Esophagus muscularis mucosa (tissue), 4 donors: ENCODE measurements around the gene PACSIN2. TPM values are rescaled to one million over a fixed set of nuclear protein-coding genes. Genes with fewer than 3 reads are reported as not detected.

ENCODE experiments used
- DNase-seq: peaks from one replicate; pipeline ENCODE4 v3.0.0-alpha.2; 2017; ENCODE audit errors: extremely low spot score
- H3K27ac ChIP-seq, 4 donors: fragments of 200-600 bp; sonication (generic); replicated peaks in 1 of 4; 1 replicate in 3 of 4; 2 replicates in 1 of 4; pipeline ENCODE4 v1.5.1; 2016 to 2019; ENCODE audit warnings: mild to moderate bottlenecking in 1 of 4
- H3K27me3 ChIP-seq, 4 donors: fragments of 200-600 bp; sonication (generic); one replicate each; pipeline versions ENCODE4 v1.5.1 to v1.6.0; 2016 to 2019
- H3K36me3 ChIP-seq, 4 donors: fragments of 200-600 bp; sonication (generic); one replicate each; pipeline ENCODE4 v1.5.1; 2016 to 2019
- H3K4me1 ChIP-seq, 4 donors: fragments of 200-600 bp; sonication (generic); one replicate each; pipeline ENCODE4 v1.5.1; 2016 to 2019
- H3K4me3 ChIP-seq, 4 donors: fragments of 200-600 bp; sonication (generic); 1 replicate in 2 of 4; 2 replicates in 2 of 4; pipeline ENCODE4 v1.5.1; 2016 to 2019; ENCODE audit warnings: mild to moderate bottlenecking in 4 of 4, moderate library complexity in 1 of 4
- H3K9me3 ChIP-seq, 4 donors: fragments of 200-600 bp; sonication (generic); 1 replicate in 3 of 4; 2 replicates in 1 of 4; pipeline ENCODE4 v1.5.1; 2016 to 2019
- EP300 ChIP-seq: sonication (generic); formaldehyde crosslinking; IDR thresholded peaks from one replicate; pipeline ENCODE4 v1.6.1; 2017; ENCODE audit warnings: antibody characterized with exemption
- POLR2A ChIP-seq: fragments of 450-650 bp; IDR thresholded peaks from one replicate; pipeline ENCODE4 v1.6.1; 2017; ENCODE audit warnings: antibody characterized with exemption, moderate library complexity, mild to moderate bottlenecking, low read depth
- POLR2AphosphoS5 ChIP-seq, 2 donors: sonication (generic); formaldehyde crosslinking; IDR thresholded peaks; one replicate each; pipeline ENCODE4 v1.6.1; 2017; ENCODE audit warnings: antibody characterized with exemption in 2 of 2
- WGBS: methylation state at CpG from one replicate; pipeline ENCODE4 v1.1.5; 2018; 5-methylcytosine and 5-hydroxymethylcytosine counted together
- intact Hi-C: fragments of 100-400 bp; cut with DNase I; formaldehyde crosslinking; loops from one replicate; pipeline ENCODE4 v1.15.1; 2023
- total RNA-seq, 4 donors: library from RNA; depleted of rRNA; stranded (reverse); fragments of >200 nt; gene quantifications; one replicate each; pipeline versions ENCODE4 v1.1.0 to v1.2.1, GENCODE V29; 2016
- TF ChIP-seq, protein P1 (sequence below), 3 experiments: fragments of 200-600 bp in 2 of 3; fragments of 450-650 bp in 1 of 3; sonication (generic) in 2 of 3; IDR thresholded peaks; one replicate each; pipeline ENCODE4 v1.5.1; 2017 to 2019; ENCODE audit warnings: antibody characterized with exemption in 3 of 3, mild to moderate bottlenecking in 2 of 3, moderate library complexity in 1 of 3

The PACSIN2 gene
- total RNA-seq, 4 donors from 2014 or later, result 91.1 to 147 (median 116) TPM

DNA sequence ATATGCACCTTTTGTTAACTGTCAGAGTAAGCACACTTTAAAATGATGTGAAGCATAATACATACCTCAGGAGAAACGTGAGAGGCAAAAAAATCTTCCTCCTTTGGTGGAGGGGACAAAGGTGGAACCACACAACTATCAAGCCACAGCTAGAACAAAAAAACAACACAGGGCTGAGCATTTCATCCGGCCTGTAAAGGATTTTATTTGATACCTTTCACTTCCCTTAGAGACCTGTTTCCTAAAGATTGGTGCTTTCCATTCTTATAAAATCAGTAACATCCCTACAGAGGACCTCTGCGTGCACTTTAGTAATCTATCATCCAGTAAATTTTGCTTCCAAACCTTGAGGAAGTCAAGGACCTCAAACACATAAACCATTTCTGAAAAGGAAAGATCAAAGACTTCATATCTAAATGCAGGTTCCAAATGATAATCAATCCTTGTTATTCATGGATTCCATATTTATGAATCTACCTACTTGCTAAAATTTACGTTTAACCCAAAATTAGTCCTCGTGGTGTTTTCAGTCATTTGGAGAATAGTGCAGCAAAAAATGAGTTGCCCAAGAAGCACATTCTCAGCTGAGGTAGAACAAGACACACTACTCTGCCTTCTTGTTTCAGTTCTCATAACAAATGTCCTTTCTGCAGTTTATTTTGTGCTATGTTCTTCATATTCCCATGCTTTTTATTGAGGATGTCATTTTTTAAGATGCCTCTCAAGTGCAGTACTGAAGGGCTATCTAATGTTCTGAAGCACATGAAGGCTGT lies 180.6 kb downstream of the PACSIN2 start:
- Histone ChIP-seq H3K27ac (no peak overlapping the region), H3K36me3 (peaks cover 70 to 93% (median 88%) of the 10 kb centered on the region in 4 donors), H3K9me3 (no peaks in the 10 kb centered on the region), H3K4me3 (no peak overlapping the region), H3K4me1 (no peaks in the 10 kb centered on the region), H3K27me3 (no peaks in the 10 kb centered on the region)
- intact Hi-C loops, result no loop called here
- 83% methylated on average over 5 of the region's 5 CpGs for WGBS
- no peak for DNase-seq
- TF ChIP-seq POLR2AphosphoS5 (IDR thresholded peaks at IDR 0.05) (no peak), EP300 (no peak), POLR2A (no peak)
- TF ChIP-seq, protein P1, sequence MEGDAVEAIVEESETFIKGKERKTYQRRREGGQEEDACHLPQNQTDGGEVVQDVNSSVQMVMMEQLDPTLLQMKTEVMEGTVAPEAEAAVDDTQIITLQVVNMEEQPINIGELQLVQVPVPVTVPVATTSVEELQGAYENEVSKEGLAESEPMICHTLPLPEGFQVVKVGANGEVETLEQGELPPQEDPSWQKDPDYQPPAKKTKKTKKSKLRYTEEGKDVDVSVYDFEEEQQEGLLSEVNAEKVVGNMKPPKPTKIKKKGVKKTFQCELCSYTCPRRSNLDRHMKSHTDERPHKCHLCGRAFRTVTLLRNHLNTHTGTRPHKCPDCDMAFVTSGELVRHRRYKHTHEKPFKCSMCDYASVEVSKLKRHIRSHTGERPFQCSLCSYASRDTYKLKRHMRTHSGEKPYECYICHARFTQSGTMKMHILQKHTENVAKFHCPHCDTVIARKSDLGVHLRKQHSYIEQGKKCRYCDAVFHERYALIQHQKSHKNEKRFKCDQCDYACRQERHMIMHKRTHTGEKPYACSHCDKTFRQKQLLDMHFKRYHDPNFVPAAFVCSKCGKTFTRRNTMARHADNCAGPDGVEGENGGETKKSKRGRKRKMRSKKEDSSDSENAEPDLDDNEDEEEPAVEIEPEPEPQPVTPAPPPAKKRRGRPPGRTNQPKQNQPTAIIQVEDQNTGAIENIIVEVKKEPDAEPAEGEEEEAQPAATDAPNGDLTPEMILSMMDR (IDR thresholded peaks at IDR 0.05), result no peak

DNA sequence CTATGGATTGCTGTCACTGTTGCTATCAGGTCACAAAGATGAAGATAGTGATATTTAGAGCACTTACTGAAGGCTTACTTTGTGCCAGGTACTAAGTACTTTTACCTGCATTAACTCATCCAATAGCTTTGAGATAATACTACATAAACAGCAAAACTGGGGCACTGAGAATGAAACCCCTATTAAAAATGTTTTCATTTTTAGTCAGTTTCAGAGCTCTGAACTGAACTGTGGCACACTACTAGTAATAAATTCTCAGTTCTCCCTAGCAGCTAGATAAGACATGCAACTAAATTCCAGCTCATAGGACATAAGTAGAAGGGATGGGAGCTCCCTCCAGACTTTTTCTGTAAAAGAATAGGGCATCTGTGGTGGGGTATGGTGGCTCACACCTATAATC lies 181.8 kb downstream of the PACSIN2 start:
- peaks cover 69 to 94% (median 90%) of the 10 kb centered on the region in 4 donors for H3K36me3 ChIP-seq
- no peaks in the 10 kb centered on the region for H3K4me1 ChIP-seq
- no peak overlapping the region for H3K27ac ChIP-seq
- no peak overlapping the region for H3K4me3 ChIP-seq
- no peaks in the 10 kb centered on the region for H3K27me3 ChIP-seq
- no peak for TF ChIP-seq EP300
- TF ChIP-seq POLR2A, result no peak
- TF ChIP-seq, protein P1 (IDR thresholded peaks at IDR 0.05), result no peak
- no peak for TF ChIP-seq POLR2AphosphoS5 (IDR thresholded peaks at IDR 0.05)
- H3K9me3 ChIP-seq, result no peaks in the 10 kb centered on the region
- intact Hi-C loops, result no loop called here
- DNase-seq, result no peak

DNA sequence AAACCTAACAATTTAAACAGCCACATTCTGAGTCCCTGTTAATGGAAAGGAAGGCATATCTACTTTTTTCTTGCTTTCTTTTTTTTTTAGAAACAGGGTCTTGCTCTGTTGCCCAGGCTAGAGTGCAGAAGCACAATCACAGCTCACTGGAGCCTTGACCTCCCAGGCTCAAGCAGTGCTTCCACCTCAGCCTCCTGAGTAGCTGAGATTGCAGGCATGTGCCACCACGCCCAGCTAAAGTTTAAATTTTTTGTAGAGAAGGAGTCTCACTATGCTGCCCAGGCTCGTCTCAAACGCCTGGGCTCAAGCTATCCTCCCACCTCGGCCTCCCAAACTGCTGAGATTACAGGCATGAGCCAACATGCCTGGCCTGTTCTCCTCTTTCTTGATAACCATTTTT lies 183.2 kb downstream of the PACSIN2 start:
- Histone ChIP-seq H3K4me1 (no peaks in the 10 kb centered on the region), H3K27ac (no peak overlapping the region), H3K36me3 (peaks cover 62 to 100% (median 95%) of the 10 kb centered on the region in 4 donors), H3K9me3 (no peaks in the 10 kb centered on the region), H3K4me3 (no peak overlapping the region), H3K27me3 (no peaks in the 10 kb centered on the region)
- WGBS, result 87% methylated on average over 4 of the region's 4 CpGs
- TF ChIP-seq POLR2AphosphoS5 (IDR thresholded peaks at IDR 0.05), result no peak
- no peak for TF ChIP-seq EP300
- TF ChIP-seq, protein P1 (IDR thresholded peaks at IDR 0.05), result no peak
- no peak for TF ChIP-seq POLR2A
- DNase-seq, result no peak
- intact Hi-C loops, result no loop called here

DNA sequence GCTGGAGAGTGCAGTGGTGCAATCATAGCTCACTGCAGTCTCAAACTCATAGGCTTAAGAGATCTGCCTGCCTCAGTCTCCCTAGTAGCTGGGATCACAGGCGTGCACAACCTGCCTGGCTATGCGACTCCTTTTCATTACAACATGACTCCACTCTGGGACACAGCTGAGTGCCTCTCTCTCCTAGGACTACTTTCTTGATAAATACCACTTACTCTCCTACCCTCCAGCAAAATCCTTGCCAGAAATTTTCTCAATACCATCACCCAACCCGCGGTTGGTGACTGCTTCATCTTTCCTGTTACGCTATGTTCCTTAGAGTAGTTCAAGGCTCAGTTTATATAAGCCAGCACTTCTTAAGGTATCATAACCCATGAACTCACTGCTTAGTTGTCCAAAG lies 184.8 kb downstream of the PACSIN2 start:
- Histone ChIP-seq H3K27me3 (no peaks in the 10 kb centered on the region), H3K9me3 (no peaks in the 10 kb centered on the region), H3K27ac (no peak overlapping the region), H3K36me3 (peaks cover 66 to 100% (median 99%) of the 10 kb centered on the region in 4 donors), H3K4me1 (no peaks in the 10 kb centered on the region), H3K4me3 (no peak overlapping the region)
- DNase-seq, result no peak
- intact Hi-C loops, result no loop called here
- 91% methylated on average over 5 of the region's 5 CpGs for WGBS
- TF ChIP-seq EP300, result no peak

DNA sequence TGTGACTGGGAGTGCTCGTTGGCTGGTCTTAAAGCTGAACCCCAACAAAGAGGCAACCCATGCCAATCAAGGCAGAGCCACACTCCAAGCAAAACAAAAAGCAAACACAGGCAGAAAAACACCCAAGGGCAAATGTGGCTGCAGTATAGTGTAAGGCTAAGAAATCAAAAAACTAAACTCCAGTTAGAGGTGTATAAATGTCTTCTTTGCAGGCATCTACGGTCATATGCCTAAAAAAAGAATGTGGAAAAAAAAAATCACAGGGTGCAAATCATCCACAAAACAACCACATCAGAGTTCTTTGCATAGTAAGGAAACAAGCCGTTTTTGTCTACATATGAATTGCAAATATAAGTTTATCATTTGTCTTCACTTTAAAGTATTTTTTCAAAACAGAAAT lies 185.6 kb downstream of the PACSIN2 start:
- H3K4me1 ChIP-seq, result no peaks in the 10 kb centered on the region
- no peak for DNase-seq
- WGBS, result 84% methylated on average over 3 of the region's 3 CpGs
- no peak overlapping the region for H3K4me3 ChIP-seq
- intact Hi-C loops, result no loop called here
- H3K36me3 ChIP-seq, result peaks cover 63 to 100% (median 99%) of the 10 kb centered on the region in 4 donors
- no peaks in the 10 kb centered on the region for H3K27me3 ChIP-seq
- no peak overlapping the region for H3K27ac ChIP-seq
- TF ChIP-seq POLR2AphosphoS5 (IDR thresholded peaks at IDR 0.05) (no peak), EP300 (no peak), POLR2A (no peak)
- TF ChIP-seq, protein P1 (IDR thresholded peaks at IDR 0.05), result no peak
- H3K9me3 ChIP-seq, result no peaks in the 10 kb centered on the region
